ENCODE results near the gene SRGAP1.

DNA sequence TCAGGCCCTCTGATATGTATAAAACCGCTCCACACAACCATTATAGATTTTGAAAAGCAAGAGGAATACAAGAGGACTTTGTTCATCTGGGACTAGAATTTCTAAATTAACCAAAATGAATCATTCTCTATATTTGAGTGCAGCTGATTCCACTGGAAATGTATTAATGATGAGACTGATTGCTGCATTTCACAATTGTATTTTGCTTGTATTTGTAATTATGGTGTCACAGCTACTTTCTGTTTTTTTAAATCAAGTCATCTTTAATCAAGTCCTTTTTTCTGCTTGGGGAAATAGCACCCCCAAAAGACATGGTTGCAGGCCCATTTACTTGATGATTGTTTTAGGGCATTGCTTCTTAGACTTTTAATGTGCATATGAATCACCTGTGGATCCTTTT lies 215.2 kb downstream of the SRGAP1 start:
- TF ChIP-seq CTCF (IDR thresholded peaks at IDR 0.05; ENCODE audit: borderline replicate concordance, extremely low read depth, low read length, poor library complexity, severe bottlenecking) (no peak), EZH2 (IDR thresholded peaks at IDR 0.05; ENCODE audit: borderline replicate concordance, low read depth, low read length, severe bottlenecking) (no peak)

Measured in DND-41 (cell line).